NCI-H146 treated with DMSO at 0.1 percent for 48 hours (cell line): ENCODE results near the gene ABCC5.

Experiments used
- DNase-seq: peaks from one replicate; lab custom pipeline; 2025; ENCODE audit not compliant: unreplicated experiment; lab: John Stamatoyannopoulos, UW

ABCC5 gene

DNA sequence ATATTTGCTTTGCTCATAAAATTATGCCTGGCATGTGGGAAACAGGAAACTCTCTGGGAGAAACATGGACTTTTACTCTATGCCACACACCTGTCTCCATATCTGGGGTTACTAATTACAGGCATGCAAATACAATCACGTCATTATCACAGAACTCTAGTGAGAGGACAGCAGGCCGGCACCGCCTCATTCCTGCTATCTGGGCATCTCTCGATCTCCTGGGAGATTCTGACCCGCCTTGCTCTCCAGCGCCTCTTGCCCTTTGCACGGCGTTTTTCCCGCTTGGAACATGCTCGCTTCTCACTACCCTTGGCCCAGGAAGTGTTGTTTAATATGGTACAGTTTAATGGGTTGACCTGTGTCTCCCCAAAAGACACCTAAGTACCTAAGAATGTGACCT is 87.6 kb downstream of the ABCC5 start:
- peak; percentile 75 for DNase-seq

GRCh38 chr3:183927059-183927458 is 90.6 kb downstream of the ABCC5 start:
- DNase-seq = no peak

GRCh38 chr3:183924956-183925355 is 92.7 kb downstream of the ABCC5 start:
- no peak for DNase-seq

GRCh38 chr3:183924543-183924942 is 93.1 kb downstream of the ABCC5 start:
- no peak for DNase-seq

- no peak for DNase-seq
Measured at GRCh38 chr3:183922421-183922820, 95.3 kb downstream of the ABCC5 start.

DNA sequence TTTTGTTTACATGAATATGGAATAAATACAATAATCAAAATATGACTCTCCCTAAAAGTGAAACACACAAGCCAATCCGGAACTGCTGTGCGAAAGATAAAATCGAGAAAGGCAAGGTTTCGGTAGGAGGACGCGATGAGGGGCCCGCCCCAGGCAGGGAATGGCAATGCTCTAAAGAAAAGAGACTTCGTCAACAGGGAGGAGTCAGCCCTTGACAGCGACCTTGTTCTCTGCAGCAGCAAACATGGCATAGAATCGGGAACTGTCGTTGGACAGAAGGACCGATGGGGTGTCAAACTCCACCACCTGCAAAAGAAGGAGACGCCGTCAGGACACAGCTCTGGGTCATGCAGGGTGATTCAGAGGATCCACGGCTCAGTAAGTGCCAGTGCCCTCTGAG is 96.6 kb downstream of the ABCC5 start:
- DNase-seq = no peak

- no peak for DNase-seq
Measured at GRCh38 chr3:183920416-183920815, 97.3 kb downstream of the ABCC5 start.

DNA sequence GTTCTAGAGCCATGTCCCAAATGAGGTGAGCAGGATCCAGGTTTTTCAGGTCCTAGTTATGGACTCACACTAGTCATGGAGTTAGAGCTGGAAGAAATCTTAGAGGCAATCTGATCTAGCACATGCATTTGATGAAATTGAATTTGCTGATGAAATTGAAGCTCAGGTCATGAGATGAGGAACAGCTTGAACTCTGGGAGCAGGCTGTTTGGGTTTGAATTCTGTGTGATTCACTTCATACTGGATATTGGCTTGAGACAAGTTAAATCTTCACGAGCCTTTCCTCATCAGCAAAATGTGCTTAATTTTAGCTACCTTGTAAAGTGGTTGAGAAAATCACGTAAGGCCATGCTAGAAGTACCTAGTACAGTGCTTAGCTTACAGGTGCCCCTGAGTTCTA is 99.5 kb downstream of the ABCC5 start:
- no peak for DNase-seq

GRCh38 chr3:183917776-183918175 is 99.9 kb downstream of the ABCC5 start:
- DNase-seq = no peak

GRCh38 chr3:183914856-183915255 is 102.8 kb downstream of the ABCC5 start:
- no peak for DNase-seq

- DNase-seq = no peak
Measured at GRCh38 chr3:183913580-183913920, 104.1 kb downstream of the ABCC5 start.

DNA sequence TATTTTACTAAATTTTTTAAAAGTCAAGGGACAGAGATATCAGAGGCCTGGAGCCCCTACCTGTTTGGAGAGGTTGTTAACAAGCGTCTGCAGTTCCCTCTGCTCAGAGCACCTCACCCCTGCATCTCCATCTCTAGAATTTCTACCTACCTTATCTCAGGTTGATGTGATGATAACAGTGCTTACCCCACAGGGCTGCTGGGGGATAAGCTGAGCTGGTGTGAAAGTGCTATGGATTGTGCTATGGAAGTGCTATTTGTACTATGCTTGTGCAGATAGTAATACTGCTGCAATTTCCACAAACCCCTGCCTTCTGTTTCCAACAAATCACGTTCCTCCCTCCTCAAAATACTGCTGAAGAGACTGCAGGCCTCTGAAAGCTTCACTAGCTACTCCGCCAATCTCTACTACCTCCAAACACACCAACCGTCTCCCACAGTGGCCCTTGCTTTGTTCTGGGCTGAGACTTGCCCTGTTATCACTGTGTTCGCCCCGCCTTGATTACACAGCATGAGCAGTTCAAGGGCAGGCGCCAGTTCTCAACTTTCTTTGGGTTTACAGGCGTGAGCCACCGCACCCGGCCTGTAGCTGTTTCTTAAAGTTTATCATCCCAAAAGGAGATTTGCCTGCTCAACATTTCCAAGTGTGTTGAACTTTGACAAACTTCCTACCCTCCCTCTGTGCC is 104.6 kb downstream of the ABCC5 start:
- no peak for DNase-seq

DNA sequence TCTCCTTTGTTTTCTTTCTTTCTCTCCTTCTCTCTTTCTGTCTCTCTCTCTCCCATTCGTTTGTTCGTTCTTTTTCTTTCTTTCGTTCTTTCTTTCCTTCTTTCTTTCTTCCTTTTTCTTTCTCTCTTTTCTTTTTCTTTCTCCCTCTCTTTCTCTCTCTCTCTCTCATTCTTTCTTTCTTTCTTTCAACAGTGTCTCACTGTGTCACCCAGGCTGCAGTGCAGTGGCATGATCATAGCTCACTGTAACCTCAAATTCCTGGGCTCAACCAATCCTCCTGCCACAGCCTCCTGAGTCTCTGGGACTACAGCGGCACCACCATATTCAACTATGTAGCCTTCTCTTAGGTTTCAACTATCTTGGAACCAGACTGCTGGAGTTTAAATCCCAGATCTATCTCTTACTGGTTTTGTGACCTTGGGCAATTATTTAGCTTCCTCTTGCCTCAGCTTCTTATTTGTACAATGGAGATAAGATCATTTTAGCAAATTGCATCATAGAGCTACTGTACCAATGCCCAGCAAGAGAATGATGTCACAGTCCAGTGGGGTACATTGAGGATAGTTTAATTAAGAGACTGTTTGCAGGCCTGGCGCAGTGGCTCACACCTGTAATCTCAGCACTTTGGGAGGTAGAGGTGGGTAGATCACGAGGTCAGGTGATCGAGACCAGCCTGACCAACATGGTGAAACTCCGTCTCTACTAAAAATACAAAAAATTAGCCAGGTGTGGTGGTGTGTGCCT is 105.7 kb downstream of the ABCC5 start:
- no peak for DNase-seq

- DNase-seq = no peak
Measured at GRCh38 chr3:183911087-183911486, 106.6 kb downstream of the ABCC5 start.

DNA sequence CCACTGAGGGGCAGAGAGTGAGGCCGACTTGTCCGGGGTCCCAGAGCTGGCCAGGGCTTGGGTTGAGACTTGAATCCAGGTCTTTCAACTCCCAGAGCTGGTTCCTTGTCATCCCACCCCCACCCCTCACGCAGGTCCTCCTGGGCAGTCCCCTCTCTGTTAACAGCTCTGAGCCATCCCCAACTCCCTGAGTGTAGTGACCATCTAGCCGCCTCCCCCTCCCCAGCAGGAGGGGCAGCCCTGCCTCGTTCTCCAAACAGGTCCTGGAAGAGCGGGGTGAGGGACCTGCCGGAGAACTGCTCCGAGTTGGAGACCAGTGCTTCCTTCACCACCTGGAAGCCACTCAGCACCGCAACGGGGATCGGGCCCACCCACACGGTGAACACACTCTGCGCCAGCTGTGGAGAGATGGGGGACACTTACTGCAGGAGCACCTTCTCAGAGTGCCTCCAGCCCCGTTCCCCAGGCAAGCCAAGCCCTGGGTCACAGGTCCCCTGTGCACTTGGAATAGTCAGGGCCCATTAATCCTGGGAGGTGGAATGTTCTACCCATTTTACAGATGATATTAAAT is 108.6 kb downstream of the ABCC5 start:
- DNase-seq = no peak

DNA sequence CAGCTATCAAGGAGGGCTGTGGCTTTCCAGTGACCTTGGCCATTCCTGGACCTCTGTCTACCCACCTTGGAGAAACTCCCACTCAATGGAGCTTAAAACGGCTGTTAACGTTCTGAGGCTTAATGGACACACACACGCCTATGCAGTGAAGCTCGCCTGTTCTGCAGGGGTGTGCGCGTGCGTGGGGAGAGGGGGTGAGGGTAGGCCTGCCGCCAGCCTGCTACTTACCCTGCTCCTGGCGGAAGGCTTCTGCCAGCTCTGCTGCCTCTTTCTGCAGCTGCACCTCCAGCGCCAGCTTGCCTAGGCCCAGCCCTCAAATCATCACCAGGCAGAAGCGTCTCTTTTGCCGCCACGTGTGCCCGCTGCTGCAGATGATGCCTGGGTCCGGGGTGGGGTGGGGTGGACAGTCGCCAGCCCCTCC is 109.8 kb downstream of the ABCC5 start:
- DNase-seq = no peak

DNA sequence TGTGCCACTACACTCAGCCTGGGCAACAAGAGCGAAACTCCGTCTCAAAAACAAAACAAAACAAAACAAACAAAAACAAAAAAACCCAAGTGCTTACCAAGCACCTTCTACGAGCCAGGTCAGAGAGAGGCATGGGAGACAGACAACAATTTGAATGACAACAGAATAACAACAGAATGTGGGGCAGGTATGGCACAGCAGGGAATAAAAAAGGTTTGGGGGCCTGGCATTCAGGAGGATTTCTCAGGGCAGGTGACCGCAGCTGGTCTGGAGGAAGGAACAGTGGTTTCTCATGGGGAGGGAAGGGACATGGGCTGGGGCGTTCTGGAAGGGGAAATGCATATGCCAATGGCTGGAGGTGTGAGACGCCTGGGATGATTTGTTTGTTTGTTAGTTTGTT is 110.5 kb downstream of the ABCC5 start:
- DNase-seq = no peak

DNA sequence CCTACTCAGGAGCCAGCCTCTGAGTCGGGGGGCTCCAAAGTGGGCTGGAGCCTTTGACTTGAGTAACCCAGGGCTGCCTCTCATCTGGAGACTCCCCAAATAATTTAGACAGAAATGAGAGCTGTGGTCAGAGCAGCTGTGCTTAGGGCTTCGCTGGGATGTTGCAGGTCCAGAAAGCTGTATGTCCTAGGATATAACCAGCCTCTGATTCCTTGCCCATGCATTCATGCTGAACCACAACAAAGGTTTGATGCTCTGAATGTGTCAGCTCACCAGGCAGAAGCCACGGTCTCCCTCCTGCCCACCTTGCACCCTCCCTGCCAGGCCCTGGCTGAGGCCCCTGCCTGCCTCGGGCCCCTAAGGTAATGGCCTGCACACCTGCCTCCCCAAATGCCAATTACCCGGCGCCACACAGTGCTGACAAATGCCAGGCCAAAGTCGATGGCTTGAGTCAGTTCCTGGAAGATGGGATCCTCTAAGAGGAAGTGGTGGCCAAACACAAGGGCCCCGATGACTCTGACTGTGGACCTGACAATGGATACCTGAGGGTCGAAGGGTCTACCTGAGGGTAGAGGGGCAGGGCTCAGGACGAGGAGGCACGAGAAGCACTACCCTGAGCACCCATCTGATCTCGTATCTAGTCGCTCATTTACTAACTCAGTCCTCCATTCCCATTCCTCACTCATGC is 111.3 kb downstream of the ABCC5 start:
- DNase-seq = no peak

DNA sequence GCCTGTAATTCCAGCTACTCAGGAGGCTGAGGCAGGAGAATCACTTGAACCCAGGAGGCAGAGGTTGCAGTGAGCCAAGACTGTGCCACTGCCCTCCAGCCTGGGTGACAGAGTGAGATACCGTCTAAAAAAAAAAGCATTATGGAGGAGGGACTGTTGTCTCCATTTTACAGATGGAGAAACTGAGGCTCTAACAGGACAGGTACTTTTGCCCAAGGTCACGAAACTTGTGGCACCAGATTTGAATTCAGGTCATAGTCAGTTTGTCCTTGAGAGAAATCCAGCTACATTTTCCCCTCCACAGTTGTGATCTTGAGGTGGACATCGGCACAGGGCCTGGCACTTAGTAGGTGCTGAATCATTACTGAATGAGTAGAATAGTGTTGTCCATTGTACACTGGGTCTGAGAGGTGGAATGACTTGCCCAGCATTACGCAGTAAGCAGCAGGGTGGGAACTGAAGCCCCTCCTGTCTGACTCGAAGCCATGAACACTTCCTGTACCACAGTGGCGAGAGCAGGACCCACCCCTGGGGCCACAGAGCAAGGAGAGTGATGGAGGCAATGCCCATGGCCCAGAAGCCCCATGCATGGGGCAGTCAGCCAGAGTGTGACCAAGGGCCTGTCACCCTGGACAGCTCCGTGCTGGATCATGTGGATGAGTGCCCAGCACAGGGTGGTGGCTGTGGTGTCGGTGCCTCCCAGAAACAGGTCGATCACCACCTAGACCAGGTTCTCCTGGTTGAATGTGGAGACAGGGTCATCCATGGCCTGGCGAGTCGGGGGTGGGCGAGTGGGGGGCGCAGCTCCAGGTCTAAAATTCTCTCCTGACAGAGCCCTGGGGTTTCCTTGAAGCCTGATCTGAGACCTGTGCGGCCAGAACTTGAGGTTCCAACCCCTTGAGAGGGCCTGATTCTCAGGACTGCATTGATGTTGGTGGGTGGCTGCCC is 112.6 kb downstream of the ABCC5 start:
- DNase-seq = no peak

DNA sequence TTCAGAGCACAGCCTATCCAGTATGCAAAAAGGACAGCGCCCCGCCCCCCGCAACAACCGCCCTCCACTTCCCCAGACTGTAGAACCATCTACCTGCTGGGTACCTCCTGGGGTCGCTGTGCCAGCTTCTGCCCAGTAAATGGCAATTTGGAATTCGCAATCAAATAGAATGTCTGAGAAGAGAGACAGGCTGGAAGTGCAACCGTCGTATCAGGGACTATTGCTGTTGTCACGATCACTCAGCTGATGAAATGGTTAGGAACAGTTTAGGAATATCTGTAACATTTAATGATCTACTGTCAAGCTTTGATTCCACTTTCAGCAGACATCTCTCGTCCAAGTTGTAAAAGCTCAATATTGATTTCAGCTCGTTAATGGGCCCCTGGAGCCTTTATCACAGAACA is 119.7 kb downstream of the ABCC5 start:
- DNase-seq = no peak

DNA sequence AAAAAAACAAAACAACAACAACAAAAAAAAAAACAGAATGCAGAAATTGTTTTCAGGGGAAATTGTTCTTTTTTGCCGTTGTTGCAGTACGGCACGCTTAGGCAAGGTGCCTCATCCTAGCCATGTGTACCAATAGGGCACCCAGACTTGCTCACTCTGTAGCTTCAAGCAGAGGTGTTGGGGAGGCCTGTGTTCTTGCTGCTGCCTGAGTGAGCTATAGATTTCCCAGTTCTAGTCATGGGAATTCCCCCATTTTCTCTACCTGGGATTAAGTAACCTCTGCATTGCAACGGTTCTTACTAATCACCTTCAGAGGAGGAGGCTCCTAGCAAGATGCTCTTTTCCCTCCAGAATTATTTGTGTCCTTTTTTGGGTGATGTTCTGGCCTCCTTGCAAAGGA is 120.1 kb downstream of the ABCC5 start:
- DNase-seq = no peak
